GM10248 (cell line): Measurements from ENCODE around the gene ADGRG1.

Experiments
- CTCF ChIA-PET: fragments of 300-600 bp; sonication (Branson Sonifier 250); formaldehyde crosslinking; extraction: SDS; loops from one replicate; lab custom pipeline; 2021; ENCODE audit warnings: antibody characterized with exemption; lab: Yijun Ruan, JAX
- POLR2A ChIA-PET: fragments of 350-650 bp; sonication (Branson Sonifier 250); formaldehyde crosslinking; extraction: SDS; loops from one replicate; lab custom pipeline; 2020; ENCODE audit warnings: antibody characterized with exemption; lab: Yijun Ruan, JAX
- DNase-seq: peaks from one replicate; pipeline ENCODE4 v3.0.0; 2012; ENCODE audit errors: extremely low spot score
- CTCF ChIP-seq: IDR thresholded peaks from 2 replicates; pipeline ENCODE4 v1.5.1; 2012; ENCODE audit warnings: mild to moderate bottlenecking, low read depth; ENCODE audit errors: extremely low read depth, missing control alignments, control extremely low read depth

ADGRG1 gene

DNA sequence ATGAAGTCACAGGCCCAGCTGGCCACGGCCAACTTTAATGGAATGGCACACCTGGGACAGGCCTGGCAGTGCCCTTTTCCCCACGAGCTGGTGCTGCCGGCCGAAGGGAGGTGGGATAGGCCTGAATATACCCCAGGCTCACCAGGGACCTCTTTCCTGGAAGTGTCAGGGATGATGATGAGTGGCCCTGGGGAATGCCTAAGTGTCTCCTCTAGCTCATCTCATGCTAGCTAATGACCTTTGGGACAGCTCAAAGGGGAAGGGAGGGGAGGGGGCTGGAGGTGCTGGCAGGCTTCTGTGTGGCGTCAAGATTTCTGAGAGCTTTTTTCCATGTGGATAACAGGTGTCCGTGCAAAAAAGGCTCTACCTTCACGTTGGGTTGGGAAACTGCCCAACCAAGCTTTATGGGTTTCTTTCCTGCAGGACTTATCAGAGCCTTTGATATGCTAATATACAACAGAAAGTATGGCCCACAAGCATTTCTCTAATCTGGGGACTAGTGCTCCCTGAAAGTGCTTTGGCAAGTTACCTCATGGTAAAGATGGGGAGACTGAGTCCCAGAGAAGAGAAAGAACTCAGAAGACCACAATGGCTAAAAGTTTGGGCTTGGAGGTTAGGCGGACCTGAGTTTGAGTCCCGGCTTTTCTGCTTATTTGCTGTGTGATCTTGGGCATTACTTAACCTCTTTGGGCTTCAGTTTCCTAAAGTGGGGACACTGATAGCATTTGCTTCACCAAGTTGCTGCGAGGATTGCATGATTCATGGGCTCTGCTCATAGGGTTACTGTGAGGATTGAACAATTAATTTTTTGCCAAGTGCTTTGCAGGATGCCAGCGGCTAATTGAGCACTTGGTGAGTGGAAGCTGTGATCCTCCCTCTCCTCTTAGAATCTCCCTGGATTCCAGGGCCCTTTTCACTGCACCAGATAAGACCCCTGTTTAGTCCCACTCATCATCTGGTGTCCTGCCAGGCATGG is 14.0 kb downstream of the ADGRG1 start:
- no peak for DNase-seq
- TF ChIP-seq CTCF: no peak
- CTCF ChIA-PET: interaction anchor here (0.9 to 2.5 kb wide), 8 partner anchors 11 to 381 kb away, joined by 3 to 10 read pairs (median 3); no protein-coding TSS in a partner anchor
- POLR2A ChIA-PET: interaction anchor here (0.7 kb wide), 1 partner anchor 35 kb away, joined by 3 read pairs; no protein-coding TSS in a partner anchor

DNA sequence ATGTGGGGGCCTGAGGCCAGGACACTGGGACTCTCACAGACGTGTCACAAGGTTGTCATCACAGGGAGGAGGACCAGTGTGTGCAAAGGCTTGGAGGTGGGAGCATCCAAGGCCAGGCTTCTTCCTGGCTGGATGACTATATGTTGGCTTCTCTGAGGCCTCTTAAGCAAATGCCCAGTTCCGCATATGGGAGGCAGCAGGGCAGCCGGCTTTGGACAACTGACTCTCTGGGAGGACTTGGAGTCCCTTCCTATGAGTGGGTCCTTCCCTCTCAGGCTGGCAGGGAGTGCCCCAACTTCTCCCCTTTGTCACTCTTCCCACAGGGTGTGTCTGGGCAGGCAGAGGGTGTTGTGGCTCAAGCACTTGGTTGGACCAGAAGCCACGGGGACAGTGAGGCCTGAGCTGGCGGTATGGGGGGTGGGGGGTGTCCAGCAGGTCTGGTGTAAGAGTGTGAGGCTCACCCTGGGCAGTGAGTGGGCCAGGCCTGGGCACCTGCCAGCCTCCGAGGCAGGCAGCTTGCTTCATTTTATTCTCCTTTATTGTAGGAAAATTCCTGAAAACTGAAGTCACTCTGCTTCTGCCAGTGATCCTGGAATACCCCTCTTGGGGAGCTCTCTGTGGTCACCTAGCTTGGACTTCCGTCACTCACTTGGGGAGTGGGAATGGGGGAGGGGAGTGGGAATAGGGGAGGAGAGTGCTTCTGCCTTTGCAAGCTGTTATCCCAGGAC is 14.9 kb downstream of the ADGRG1 start:
- POLR2A ChIA-PET: no interaction called here
- CTCF ChIA-PET: interaction anchor here (1.3 to 1.5 kb wide), 3 partner anchors 12 to 67 kb away, joined by 3 to 5 read pairs (median 3); no protein-coding TSS in a partner anchor
- TF ChIP-seq CTCF: no peak
- no peak for DNase-seq

GRCh38 chr16:57643910-57644309 is 15.5 kb downstream of the ADGRG1 start:
- ChIA-PET POLR2A (no interaction called here), CTCF (interaction anchor here (1.3 to 1.4 kb wide), 2 partner anchors 35 to 68 kb away, joined by 3 to 5 read pairs; no protein-coding TSS in a partner anchor)
- DNase-seq: no peak
- TF ChIP-seq CTCF: no peak

GRCh38 chr16:57644383-57645014 is 16.1 kb downstream of the ADGRG1 start:
- POLR2A ChIA-PET: no interaction called here
- DNase-seq: no peak
- CTCF ChIA-PET: interaction anchor here (1.3 to 8.5 kb wide), 4 partner anchors 36 to 68 kb away, joined by 3 to 219 read pairs (median 60); no protein-coding TSS in a partner anchor
- no peak for TF ChIP-seq CTCF

DNA sequence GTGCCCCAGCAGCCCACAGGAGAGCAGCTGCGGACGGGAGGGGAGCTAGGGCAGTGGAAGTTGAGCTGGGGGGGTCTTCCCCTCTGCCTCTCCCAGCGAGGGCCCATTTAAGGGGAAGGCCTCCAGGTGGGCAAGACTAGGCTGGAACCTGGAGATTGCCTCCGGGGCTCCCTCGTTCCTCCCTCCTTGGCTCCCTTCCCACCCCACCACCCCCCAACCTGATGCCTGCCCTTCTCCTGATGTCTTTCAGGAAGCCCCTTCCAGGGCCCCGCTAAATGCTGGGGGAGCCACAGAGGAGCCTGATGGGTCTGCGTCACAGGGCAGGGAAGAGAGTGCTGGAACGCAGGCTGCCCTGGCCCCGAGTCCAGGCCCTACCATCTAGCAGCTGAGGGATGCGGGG is 16.7 kb downstream of the ADGRG1 start:
- POLR2A ChIA-PET: no interaction called here
- TF ChIP-seq CTCF: no peak
- CTCF ChIA-PET: interaction anchor here (0.7 to 8.5 kb wide), 4 partner anchors 46 to 132 kb away, joined by 3 to 219 read pairs (median 104); no protein-coding TSS in a partner anchor
- DNase-seq: no peak
